Limb (tissue), 2 donors: Measurements from ENCODE around the gene PHF2.

Source experiments
- DNase-seq, 2 donors: peaks; one replicate each; pipeline ENCODE4 v3.0.0-alpha.2; 2016; ENCODE audit errors: extremely low spot score in 2 of 2

Gene PHF2

GRCh38 chr9:93678199-93679019 lies 102.0 kb downstream of the PHF2 start:
- peak in 1 of 2 donors; percentile 21 for DNase-seq

DNA sequence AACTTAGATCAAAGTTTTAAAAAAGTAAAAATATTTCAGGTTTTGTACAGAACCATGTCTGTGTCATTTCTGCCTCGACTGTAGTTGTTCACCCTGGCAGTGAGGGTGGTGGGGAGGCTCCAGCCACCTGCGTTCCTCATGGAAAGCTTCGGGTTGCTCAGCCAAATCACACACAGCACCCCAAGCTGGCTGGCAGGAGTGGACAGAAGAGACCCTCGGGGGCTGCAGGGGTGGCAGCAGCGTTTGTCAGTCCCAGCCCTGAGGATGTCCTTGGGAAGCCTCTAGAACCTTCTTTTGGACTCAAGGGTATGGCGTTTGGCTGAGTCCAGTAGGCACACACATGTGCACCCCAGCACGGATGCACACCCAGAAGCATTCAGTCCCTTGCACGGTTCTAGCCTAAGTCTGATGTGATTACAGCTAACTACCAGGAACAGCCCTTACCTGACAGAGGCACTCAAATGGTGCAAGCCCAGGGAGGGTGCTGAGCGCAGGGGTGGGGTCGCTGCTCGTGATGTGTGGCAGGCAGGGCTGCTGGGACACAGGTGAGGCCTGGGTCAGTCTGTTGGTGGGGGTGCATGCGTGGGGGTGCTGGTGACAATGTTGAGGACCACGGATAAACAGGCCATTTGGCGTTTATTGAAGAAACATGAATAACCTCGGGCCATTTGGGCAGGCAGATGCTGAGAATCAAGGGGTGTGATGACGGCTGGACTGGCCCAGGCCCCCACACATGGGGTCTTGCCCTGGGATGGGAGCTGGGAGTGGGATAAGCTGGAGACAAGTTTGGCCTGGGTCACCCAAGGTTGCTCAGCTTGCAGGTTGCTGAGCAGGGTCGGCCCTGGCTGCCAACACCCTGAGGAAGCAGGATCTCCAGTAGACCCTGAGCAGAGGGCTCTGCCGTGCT lies 103.4 kb downstream of the PHF2 start:
- peak in 1 of 2 donors; percentile 21 for DNase-seq

GRCh38 chr9:93680443-93681268 lies 104.3 kb downstream of the PHF2 start:
- peak in 1 of 2 donors; percentile 26 for DNase-seq

GRCh38 chr9:93681269-93682154 lies 105.1 kb downstream of the PHF2 start:
- peak in 1 of 2 donors; percentile 25 for DNase-seq

GRCh38 chr9:93682155-93682968 lies 106.0 kb downstream of the PHF2 start:
- DNase-seq, result peak; percentile 24 to 84

DNA sequence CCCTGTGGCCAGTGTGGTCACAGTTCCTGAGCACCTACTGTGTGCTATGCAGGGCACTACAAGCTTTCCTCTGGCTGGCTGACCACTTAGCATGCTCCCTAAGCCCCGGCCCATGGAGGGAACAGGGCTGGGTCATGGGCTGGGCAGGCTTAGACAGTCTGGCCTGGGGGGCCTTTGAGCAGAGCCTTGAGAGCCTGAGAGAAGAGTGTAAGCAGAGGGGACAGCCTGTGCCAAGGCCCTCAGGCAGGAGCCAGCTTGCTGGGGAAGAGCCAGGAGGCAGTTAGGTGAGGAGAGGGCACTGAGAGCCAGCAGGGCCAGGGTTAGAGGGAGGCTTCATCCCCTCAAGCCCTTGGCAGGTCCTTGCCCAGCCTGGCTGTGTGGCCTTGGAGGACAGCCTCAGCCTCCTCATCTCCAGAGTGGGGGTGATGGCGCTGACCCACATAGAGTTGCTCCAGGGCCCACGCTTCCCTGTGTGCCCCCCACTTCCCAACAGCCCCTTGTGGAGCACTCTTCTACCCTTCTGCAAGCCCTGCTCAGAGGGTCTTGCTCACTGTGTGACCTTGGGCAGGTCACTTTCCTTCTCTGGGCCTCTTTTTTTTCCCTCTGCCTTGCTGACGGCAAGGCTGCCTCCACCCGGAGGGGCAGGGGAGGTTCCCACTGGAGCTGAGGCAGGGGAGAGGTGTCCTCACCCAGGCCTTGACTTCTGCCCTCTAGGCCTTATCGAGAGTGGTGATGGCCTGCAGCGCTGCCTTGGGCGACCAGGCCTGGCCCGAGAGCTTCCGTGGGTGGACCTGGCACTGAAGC lies 107.1 kb downstream of the PHF2 start:
- DNase-seq, result peak in 1 of 2 donors; percentile 17

- no peak for DNase-seq
These were observed 107.9 kb downstream of the PHF2 start for GRCh38 chr9:93684161-93684765.

DNA sequence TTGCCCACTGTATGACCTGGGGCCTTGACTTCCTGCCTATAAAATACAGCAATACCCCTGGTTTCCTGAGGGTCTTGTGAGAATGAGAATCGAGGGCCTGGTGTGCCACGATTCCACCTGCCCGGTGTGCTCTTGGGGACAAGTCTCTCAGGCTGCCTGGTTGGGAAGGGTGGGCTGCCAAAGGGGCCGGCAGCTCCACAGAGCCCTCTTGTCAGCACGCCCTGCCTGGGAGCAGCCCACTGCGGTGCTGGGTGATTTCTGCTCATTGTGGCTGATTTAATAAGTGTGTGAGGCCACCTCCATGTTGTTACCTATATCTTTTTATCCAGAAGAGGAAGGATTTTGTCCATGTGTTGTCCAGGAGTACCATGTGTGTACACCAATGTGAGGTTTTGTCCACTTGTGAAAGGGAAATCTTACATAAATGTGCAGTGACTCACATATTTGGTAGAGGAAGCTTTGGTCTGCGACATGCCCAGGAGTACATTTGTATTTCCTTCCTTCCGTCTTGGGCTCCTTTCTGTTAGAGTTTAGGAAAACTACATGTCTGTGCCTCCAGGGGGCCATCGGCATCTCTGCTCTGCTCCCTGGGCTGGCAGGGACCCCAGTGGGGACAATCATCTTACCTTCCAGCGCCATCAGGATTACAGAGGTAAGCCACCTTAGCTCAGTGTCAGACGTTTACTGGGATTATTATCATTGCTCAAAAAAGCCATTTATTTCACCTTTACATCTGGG lies 108.6 kb downstream of the PHF2 start:
- peak in 1 of 2 donors; percentile 19 for DNase-seq

- DNase-seq, result no peak
These were observed 109.9 kb downstream of the PHF2 start for GRCh38 chr9:93686127-93686879.

DNA sequence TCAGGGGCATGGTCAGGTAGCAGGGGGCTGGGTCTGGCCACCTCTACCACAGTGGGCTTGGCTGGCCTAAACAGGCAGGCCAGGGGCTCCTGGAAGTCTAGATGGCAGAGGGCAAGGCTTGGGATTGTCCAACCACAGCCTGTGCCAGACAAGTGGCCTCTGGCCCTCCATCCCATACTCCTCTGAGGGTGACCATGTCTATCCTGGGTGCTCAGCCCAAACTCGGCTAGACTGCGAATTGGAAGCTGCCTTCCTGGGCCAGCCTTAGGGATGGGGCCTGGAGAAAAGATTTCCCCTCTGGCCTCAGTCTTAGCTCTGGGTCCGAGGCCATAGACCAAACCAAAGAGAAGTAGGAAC lies 110.5 kb downstream of the PHF2 start:
- no peak for DNase-seq

DNA sequence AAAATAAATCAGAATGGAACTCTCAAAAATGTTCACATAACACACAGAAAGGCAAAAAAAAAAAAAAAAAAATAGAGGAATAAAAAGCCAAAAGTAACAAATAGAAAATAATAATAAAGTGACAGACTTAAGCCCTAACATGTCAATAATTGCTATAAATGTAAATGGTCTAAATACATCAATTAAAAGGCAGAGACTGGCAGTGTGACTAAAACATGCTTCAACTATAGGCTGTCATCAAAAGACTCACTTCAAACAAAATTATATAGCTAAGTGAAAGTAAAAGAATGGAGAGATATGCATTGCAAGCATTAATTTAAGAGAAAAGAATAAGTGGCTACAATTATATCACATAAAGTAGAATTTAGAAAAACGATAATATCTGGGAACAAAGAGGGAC lies 114.2 kb downstream of the PHF2 start:
- DNase-seq, result no peak

DNA sequence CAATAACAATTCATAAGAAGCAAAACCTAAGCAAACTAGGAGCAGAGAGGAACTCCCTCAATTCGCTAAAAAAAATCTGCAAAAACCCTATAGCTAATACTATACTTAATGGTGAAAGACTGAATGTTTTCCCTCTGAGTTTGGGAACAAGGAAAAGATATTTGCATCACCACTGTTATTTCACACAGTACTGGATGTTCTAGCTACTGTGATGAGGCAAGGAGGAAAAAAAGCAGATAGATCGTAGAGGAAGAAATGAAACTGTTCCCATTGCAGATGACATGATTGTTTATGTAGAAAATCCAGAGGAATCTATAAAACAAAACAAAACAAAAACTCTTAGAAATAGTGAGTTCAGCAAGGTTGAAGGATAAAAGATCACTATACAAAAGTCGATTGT lies 116.7 kb downstream of the PHF2 start:
- no peak for DNase-seq

GRCh38 chr9:93697352-93698139 lies 121.2 kb downstream of the PHF2 start:
- DNase-seq, result no peak

DNA sequence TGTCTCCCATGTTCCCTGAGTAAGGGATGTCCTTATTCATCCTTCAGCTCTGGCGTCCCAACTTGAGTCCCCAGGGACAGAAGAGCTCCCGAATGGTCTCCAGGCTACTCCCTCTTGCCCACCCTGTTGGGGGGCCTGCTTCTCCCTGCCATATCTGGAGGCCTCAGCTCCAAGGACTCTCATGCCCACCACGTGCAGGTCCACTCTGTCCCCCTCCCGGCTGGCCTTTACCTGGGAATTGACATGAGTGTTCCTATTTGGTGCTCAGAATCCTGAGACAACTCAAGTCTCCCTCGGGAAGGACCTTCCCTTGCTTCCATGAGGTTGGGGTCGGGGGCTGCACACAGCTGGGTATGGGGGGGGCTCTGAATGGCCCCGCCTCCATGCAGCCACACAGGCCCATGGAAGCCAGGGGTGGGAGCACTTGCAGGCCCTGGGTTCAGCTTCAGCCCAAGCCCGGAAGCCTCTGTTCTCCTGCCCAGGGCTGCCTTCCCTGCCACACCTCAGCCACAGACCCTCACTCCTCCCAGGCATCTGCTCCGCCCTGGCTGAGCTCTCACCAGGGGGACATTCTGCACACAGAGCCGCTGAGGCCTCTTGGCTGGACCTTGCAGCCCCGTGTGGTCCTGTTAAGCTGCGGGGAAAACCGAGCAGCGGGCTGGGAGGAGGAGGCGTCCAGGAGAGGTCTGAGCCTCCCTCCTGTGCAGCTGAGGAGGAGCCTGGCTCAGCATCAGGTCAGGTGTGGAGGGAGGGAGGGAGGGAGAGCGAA lies 121.9 kb downstream of the PHF2 start:
- no peak for DNase-seq

- no peak for DNase-seq
These were observed 123.3 kb downstream of the PHF2 start for GRCh38 chr9:93699650-93700049.
